Hematopoietic multipotent progenitor cell treated with erythropoietin and hydrocortisone succinate and interleukin-3 and kit ligand, for 8 days (in vitro differentiated cells): Measurements from ENCODE around the gene ADM5.
"Not testable (repeated sequence)": the region's sequence is repeated elsewhere in the genome, so short reads cannot be mapped to it uniquely, and the experiment has no call there.

Experiments used
- DNase-seq: peaks from one replicate; pipeline ENCODE4 v3.0.0-alpha.2; 2015

The ADM5 gene

GRCh38 chr19:49704888-49705642 lies 15.7 kb downstream of the ADM5 start:
- DNase-seq, result no peak

- no peak for DNase-seq
These were observed 16.5 kb downstream of the ADM5 start for GRCh38 chr19:49705919-49706318.

GRCh38 chr19:49710372-49710951 lies 21.1 kb downstream of the ADM5 start:
- no peak for DNase-seq

GRCh38 chr19:49712397-49712859 lies 23.0 kb downstream of the ADM5 start:
- peak; percentile 53 for DNase-seq

- no peak for DNase-seq
These were observed 23.9 kb downstream of the ADM5 start for GRCh38 chr19:49713236-49713845.

GRCh38 chr19:49716154-49716553 lies 26.8 kb downstream of the ADM5 start:
- DNase-seq, result no peak

- DNase-seq, result no peak
These were observed 29.1 kb downstream of the ADM5 start for GRCh38 chr19:49718511-49718910.

- DNase-seq, result peak; percentile 13
These were observed 29.6 kb downstream of the ADM5 start for GRCh38 chr19:49718991-49719390.

- not testable (repeated sequence) for DNase-seq
These were observed 30.0 kb downstream of the ADM5 start for GRCh38 chr19:49719420-49719819.

GRCh38 chr19:49727217-49728030 lies 38.0 kb downstream of the ADM5 start:
- no peak for DNase-seq

GRCh38 chr19:49730166-49730565 lies 40.8 kb downstream of the ADM5 start:
- DNase-seq, result no peak

GRCh38 chr19:49738268-49738667 lies 48.9 kb downstream of the ADM5 start:
- no peak for DNase-seq

GRCh38 chr19:49739098-49739497 lies 49.7 kb downstream of the ADM5 start:
- no peak for DNase-seq

GRCh38 chr19:49739933-49740332 lies 50.5 kb downstream of the ADM5 start:
- no peak for DNase-seq
